Naive thymus-derived CD4-positive, alpha-beta T cell (primary cell): ENCODE measurements around the gene IL4R. TPM values are rescaled to one million over a fixed set of nuclear protein-coding genes. Genes with fewer than 3 reads are reported as not detected.
"Not testable (repeated sequence)": the region's sequence is repeated elsewhere in the genome, so short reads cannot be mapped to it uniquely, and the experiment has no call there.

Experiments
- ATAC-seq: fragments of 150-1000 bp; cut with Tn5 transposase; 2 replicates; pipeline ENCODE4 v1.10.0; 2021; ENCODE audit warnings: mild to moderate bottlenecking, moderate library complexity
- CTCF ChIA-PET: fragments of 350-600 bp; sonication (Branson Sonifier 250); formaldehyde crosslinking; loops from one replicate; lab custom pipeline; 2021; ENCODE audit warnings: antibody characterized with exemption; lab: Charles Lee
- POLR2A ChIA-PET: fragments of 350-600 bp; sonication (Branson Sonifier 250); formaldehyde crosslinking; loops from one replicate; lab custom pipeline; 2021; ENCODE audit warnings: antibody characterized with exemption, inconsistent platforms; lab: Charles Lee
- DNase-seq, 9 donors: peaks; one replicate each; pipeline versions ENCODE4 v3.0.0 to v3.0.0-alpha.2; 2020 to 2022; ENCODE audit warnings: mixed read lengths in 1 of 9
- H3K27ac ChIP-seq: one replicate; pipeline ENCODE4 v1.7.0; 2013; ENCODE audit warnings: mild to moderate bottlenecking, low read depth, low read length, moderate library complexity
- H3K27me3 ChIP-seq, 2 donors: one replicate each; pipeline ENCODE4 v1.7.0; 2013; ENCODE audit warnings: low read length in 2 of 2, mild to moderate bottlenecking in 2 of 2, moderate library complexity in 2 of 2; ENCODE audit not compliant: control insufficient read depth in 2 of 2, insufficient read depth in 2 of 2
- H3K36me3 ChIP-seq, 3 experiments: 1 replicate in 2 of 3; 2 replicates in 1 of 3; pipeline ENCODE4 v1.7.0; 2013; ENCODE audit warnings: low read length in 3 of 3, mild to moderate bottlenecking in 3 of 3, moderate library complexity in 1 of 3; ENCODE audit not compliant: insufficient read depth in 3 of 3, control insufficient read depth in 2 of 3
- H3K4me1 ChIP-seq, 2 donors: one replicate each; pipeline ENCODE4 v1.7.0; 2013; ENCODE audit warnings: low read length in 2 of 2, mild to moderate bottlenecking in 2 of 2, moderate library complexity in 1 of 2; ENCODE audit not compliant: control insufficient read depth in 2 of 2, insufficient read depth in 2 of 2
- H3K4me3 ChIP-seq: 2 replicates; pipeline ENCODE4 v1.7.0; 2013; ENCODE audit warnings: mild to moderate bottlenecking, low read length
- H3K9me3 ChIP-seq, 3 experiments: 1 replicate in 2 of 3; 2 replicates in 1 of 3; pipeline ENCODE4 v1.7.0; 2013; ENCODE audit warnings: low read length in 3 of 3; ENCODE audit not compliant: control insufficient read depth in 2 of 3
- H3K27ac Mint-ChIP-seq, 9 donors: one replicate each; pipeline ENCODE4 v1.8.0; 2020 to 2022; ENCODE audit warnings: mixed read lengths in 9 of 9, mild to moderate bottlenecking in 8 of 9, moderate library complexity in 5 of 9, inconsistent platforms in 2 of 9
- H3K27me3 Mint-ChIP-seq, 5 donors: one replicate each; pipeline ENCODE4 v1.8.0; 2021 to 2022; ENCODE audit warnings: mixed read lengths in 5 of 5, mild to moderate bottlenecking in 1 of 5
- H3K36me3 Mint-ChIP-seq, 5 donors: one replicate each; pipeline ENCODE4 v1.8.0; 2020 to 2022; ENCODE audit warnings: mixed read lengths in 5 of 5, mild to moderate bottlenecking in 3 of 5, inconsistent platforms in 1 of 5
- H3K4me1 Mint-ChIP-seq, 7 donors: one replicate each; pipeline ENCODE4 v1.8.0; 2020 to 2022; ENCODE audit warnings: mixed read lengths in 7 of 7, mild to moderate bottlenecking in 3 of 7, inconsistent platforms in 1 of 7
- H3K4me3 Mint-ChIP-seq, 10 donors: one replicate each; pipeline ENCODE4 v1.8.0; 2020 to 2022; ENCODE audit warnings: mild to moderate bottlenecking in 10 of 10, mixed read lengths in 10 of 10, moderate library complexity in 6 of 10, inconsistent platforms in 2 of 10
- H3K9me3 Mint-ChIP-seq, 11 donors: one replicate each; pipeline ENCODE4 v1.8.0; 2020 to 2022; ENCODE audit warnings: mixed read lengths in 11 of 11, mild to moderate bottlenecking in 4 of 11, inconsistent platforms in 1 of 11, moderate library complexity in 1 of 11
- intact Hi-C, 2 donors: fragments of 100-400 bp; cut with micrococcal nuclease; formaldehyde crosslinking; loops; one replicate each; pipeline ENCODE4 v1.15.1; 2023
- polyA plus RNA-seq, 2 donors: library from polyadenylated mRNA; unstranded; fragments of 300-500 nt; fragmentation: Illumina TruSeq; gene quantifications; one replicate each; pipeline ENCODE4 v1.2.3, GENCODE V29; 2021
- total RNA-seq, 6 experiments: library from RNA in 5 of 6; stranded (reverse) in 5 of 6; gene quantifications; 1 replicate in 5 of 6; 2 replicates in 1 of 6; pipeline ENCODE4 v1.2.3 and lab custom pipeline; 2021 to 2026

Gene IL4R
- total and polyA plus RNA-seq, 7 experiments from 2014 or later, result 99.8 to 498 (median 176) TPM

DNA sequence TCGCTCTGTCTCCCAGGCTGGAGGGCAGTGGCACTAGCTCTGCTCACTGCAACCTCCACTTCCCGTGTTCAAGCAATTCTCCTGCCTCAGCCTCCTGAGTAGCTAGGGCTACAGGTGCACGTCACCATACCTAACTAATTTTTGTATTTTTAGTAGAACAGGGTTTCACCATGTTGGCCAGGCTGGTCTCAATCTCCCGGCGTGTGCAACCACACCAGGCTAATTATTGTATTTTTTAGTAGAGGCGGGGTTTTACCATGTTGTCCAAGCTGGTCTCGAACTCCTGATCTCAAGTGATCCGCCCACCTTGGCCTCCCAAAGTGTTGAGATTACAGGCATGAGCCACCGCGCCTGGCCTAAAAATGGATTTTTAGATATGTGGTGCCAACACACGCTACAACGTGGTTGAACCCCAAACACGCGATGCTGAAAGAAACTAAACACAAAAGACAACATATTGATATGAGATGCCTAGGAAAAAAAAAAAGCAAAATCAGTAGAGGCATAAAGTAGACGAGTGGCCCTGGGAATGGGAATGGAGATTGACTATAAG, 84.6 kb downstream of the IL4R start:
- H3K4me3 Mint-ChIP-seq, ATAC-seq, H3K9me3 ChIP-seq, H3K4me3 ChIP-seq, H3K36me3 ChIP-seq, H3K27me3 ChIP-seq, H3K27me3 Mint-ChIP-seq, DNase-seq, intact Hi-C loops, H3K27ac ChIP-seq: not testable (repeated sequence)
- CTCF ChIA-PET, result interaction anchor here (0.6 kb wide), 1 partner anchor 15 kb away, joined by 3 read pairs; no protein-coding TSS in a partner anchor
- H3K9me3 Mint-ChIP-seq, result peaks cover 2 to 23% (median 13%) of the 10 kb centered on the region in 11 donors
- H3K4me1 ChIP-seq, result peaks cover 10 to 14% of the 10 kb centered on the region in 2 donors
- H3K4me1 Mint-ChIP-seq, result peaks cover 6 to 48% (median 44%) of the 10 kb centered on the region in 7 donors
- H3K27ac Mint-ChIP-seq, result peak overlapping the region in 3 of 9 donors; percentile 39 to 75 (median 72)
- POLR2A ChIA-PET, result interaction anchor here (0.6 to 2.1 kb wide), 4 partner anchors 10 to 221 kb away, joined by 3 to 7 read pairs (median 4); no protein-coding TSS in a partner anchor
- H3K36me3 Mint-ChIP-seq, result peaks cover 3 to 28% (median 5%) of the 10 kb centered on the region in 5 donors

DNA sequence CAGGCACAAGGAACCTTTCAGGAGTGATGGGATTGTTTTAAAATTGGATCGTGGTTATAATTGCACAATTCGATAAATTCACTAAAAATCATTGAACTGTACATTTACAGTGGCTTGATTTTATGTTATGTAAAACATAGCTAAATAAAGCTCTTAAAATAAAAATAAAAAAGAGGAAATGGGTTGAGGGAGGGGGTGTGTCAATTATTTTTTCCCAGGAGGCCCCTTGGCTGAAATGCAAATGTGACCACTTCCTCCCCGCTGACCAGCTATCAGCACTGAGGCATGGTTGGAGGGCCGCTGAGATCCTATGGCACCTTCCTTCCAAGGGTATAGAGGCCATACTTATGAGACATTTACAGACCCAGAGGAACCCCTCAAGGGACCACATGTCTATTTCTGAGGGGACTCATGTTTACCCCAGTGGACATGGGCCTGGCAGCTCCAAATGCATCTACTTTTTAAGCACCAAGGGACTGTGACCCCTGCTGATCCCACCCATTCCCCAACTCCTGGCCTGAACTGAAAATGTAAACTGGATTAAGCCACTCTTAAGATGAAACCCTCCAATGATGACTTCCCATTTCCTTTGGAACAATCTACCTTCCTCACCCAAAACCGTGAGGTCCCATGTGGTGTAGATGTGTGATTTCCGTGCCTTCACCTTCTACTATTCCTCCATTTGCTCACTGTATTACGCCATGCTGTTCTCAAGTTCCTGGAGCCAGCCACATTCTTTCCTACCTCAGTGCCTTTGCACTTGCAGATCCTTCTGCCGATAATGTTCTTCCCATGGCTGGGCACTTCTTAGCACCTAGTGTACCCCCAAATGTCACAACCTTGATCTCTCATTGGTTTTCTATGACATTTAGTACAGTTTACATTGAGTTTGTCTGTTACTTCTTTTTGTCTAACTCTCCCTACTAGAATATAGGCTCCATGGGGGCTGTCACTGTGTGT, 85.4 kb downstream of the IL4R start:
- Histone ChIP-seq H3K9me3 (no peaks in the 10 kb centered on the region), H3K27ac (no peak overlapping the region), H3K27me3 (no peaks in the 10 kb centered on the region), H3K4me3 (no peak overlapping the region), H3K36me3 (peaks cover 0 to 6% (median 0%) of the 10 kb centered on the region in 3 experiments), H3K4me1 (peaks cover 14 to 21% of the 10 kb centered on the region in 2 donors)
- no peak for DNase-seq
- peaks cover 9 to 54% (median 48%) of the 10 kb centered on the region in 7 donors for H3K4me1 Mint-ChIP-seq
- peaks cover 3 to 22% (median 5%) of the 10 kb centered on the region in 5 donors for H3K36me3 Mint-ChIP-seq
- H3K9me3 Mint-ChIP-seq, result peaks cover 0 to 15% (median 11%) of the 10 kb centered on the region in 11 donors
- intact Hi-C loops, result no loop called here
- ChIA-PET POLR2A (interaction anchor here (0.6 to 5.0 kb wide), 7 partner anchors 8 to 222 kb away, joined by 3 to 24 read pairs (median 4); no protein-coding TSS in a partner anchor), CTCF (no interaction called here)
- H3K27ac Mint-ChIP-seq, result peak overlapping the region in 6 of 9 donors; percentile 3 to 75 (median 51)
- H3K4me3 Mint-ChIP-seq, result no peak overlapping the region
- H3K27me3 Mint-ChIP-seq, result no peaks in the 10 kb centered on the region
- no peak for ATAC-seq

DNA sequence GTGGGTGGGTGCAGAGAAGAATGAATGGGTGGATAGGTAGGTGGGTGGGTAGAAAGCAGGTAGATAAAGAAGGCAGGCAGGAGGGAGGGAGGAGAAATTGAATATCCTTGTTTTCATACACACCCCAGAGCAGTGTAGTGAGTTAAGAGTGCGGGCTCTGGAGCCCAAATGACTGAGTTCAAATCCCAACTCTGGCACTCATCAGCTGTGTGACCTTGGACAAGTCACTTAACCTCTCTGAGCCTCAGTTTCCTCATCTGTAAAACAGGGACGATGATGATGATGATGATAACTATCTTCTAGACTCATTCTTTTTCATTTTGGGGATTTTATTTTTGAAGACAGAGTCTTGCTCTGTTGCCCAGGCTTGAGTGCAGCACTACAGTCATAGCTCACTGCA, 86.2 kb downstream of the IL4R start:
- DNase-seq (no peak), ATAC-seq (no peak)
- Histone ChIP-seq H3K4me1 (peaks cover 21 to 26% of the 10 kb centered on the region in 2 donors), H3K36me3 (peaks cover 0 to 6% (median 0%) of the 10 kb centered on the region in 3 experiments), H3K27ac (no peak overlapping the region), H3K4me3 (no peak overlapping the region), H3K9me3 (no peaks in the 10 kb centered on the region), H3K27me3 (no peaks in the 10 kb centered on the region)
- POLR2A ChIA-PET, result interaction anchor here (1.1 to 8.6 kb wide), 5 partner anchors 9 to 33 kb away, joined by 3 to 63 read pairs (median 24); no protein-coding TSS in a partner anchor
- CTCF ChIA-PET, result interaction anchor here (0.9 kb wide), 1 partner anchor 117 kb away, joined by 3 read pairs; no protein-coding TSS in a partner anchor
- H3K4me3 Mint-ChIP-seq, result no peak overlapping the region
- H3K36me3 Mint-ChIP-seq, result peaks cover 0 to 20% (median 3%) of the 10 kb centered on the region in 5 donors
- peak overlapping the region in 7 of 9 donors; percentile 3 to 98 (median 26) for H3K27ac Mint-ChIP-seq
- intact Hi-C loops, result no loop called here
- H3K27me3 Mint-ChIP-seq, result no peaks in the 10 kb centered on the region
- H3K4me1 Mint-ChIP-seq, result peaks cover 9 to 57% (median 53%) of the 10 kb centered on the region in 7 donors
- peaks cover 0 to 7% (median 5%) of the 10 kb centered on the region in 11 donors for H3K9me3 Mint-ChIP-seq

DNA sequence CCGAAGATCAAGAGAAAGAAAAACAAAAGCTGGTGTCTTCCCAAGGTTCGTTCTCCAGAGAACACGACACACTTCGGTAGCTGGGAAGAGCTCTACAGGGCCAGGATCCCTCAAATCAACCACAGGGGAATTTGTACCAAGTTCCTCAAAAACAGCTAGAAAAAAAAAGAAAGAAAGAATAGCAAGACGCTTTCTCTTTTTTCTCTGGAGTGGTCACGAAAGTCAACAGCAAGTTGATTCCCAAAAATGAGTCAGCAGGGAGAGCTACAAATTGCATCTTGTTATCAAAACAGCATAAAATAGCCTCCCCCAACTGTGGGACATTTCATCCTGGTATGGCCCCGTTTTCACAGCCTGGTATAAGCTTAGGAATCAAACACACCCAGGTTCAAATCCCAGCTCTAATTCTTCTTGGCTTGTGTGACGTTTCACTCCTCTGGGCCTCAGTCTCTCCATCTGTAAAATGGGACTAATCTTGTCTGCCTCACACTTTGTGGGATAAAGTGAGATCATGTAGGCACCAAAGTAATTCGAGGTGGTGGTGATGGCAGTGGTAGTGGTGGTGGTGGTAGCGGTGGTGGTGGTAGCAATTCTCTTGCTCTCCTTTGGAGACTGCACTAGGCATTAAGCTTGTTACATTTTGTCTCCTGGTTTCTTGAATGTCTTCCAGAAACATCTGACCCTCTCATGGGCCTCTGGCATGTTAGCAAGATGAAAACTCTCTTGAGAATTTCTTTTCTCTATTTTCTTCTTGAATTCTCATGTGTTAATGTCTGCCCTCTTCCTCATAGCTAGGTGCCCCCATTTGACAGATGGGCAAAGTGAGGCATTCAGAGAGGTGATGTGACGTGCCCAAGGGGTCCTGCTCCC, 87.2 kb downstream of the IL4R start:
- H3K4me3 Mint-ChIP-seq, result peak overlapping the region; percentile 47 to 99 (median 96)
- intact Hi-C loops, result no loop called here
- DNase-seq (no peak), ATAC-seq (no peak)
- no peaks in the 10 kb centered on the region for H3K27me3 Mint-ChIP-seq
- H3K36me3 Mint-ChIP-seq, result peaks cover 0 to 15% (median 3%) of the 10 kb centered on the region in 5 donors
- peaks cover 13 to 66% (median 60%) of the 10 kb centered on the region in 7 donors for H3K4me1 Mint-ChIP-seq
- Histone ChIP-seq H3K36me3 (peaks cover 0 to 6% (median 0%) of the 10 kb centered on the region in 3 experiments), H3K27me3 (no peaks in the 10 kb centered on the region), H3K9me3 (no peaks in the 10 kb centered on the region), H3K4me3 (no peak overlapping the region), H3K27ac (no peak overlapping the region), H3K4me1 (peaks cover 28 to 34% of the 10 kb centered on the region in 2 donors)
- H3K9me3 Mint-ChIP-seq, result peaks cover 0 to 4% (median 0%) of the 10 kb centered on the region in 11 donors
- peak overlapping the region; percentile 45 to 98 (median 97) for H3K27ac Mint-ChIP-seq
- ChIA-PET POLR2A (interaction anchor here (0.6 to 8.6 kb wide), 18 partner anchors 10 to 166 kb away, joined by 3 to 63 read pairs (median 5); no protein-coding TSS in a partner anchor), CTCF (interaction anchor here (0.7 to 0.9 kb wide), 3 partner anchors 26 to 141 kb away, joined by 3 read pairs; no protein-coding TSS in a partner anchor)

DNA sequence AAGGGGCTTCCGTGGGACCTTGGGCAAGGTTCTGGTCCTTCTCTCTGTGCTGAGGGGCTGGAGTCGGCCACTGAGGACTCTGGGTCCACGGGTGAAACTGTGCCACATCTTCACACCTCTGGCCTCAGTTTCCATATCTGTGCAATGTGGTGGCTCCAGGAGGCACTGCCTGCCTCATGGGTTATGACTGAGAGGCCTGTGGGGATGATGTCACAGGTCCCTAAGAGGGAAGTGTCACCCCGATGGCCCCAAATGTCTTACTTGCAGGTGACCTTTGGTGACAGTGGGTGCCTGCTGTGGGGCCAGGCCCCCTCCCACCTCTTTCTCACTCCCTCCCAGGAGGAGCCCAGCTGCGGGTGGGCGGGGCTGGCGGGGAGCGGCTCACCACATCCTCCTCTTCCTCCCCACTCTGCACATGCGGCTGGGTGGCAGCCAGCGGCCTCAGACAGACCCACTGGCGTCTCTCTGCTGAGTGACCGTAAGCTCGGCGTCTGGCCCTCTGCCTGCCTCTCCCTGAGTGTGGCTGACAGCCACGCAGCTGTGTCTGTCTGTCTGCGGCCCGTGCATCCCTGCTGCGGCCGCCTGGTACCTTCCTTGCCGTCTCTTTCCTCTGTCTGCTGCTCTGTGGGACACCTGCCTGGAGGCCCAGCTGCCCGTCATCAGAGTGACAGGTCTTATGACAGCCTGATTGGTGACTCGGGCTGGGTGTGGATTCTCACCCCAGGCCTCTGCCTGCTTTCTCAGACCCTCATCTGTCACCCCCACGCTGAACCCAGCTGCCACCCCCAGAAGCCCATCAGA, 88.2 kb downstream of the IL4R start, which contains the start of gene IL21R:
IL21R (plus strand) TSS at position 407 of the 801 bp plus-strand sequence. CDS start 27,898 bp downstream, outside the sequence.
- H3K4me3 ChIP-seq, result peak within 1 kb of the TSS; percentile 88
- H3K27ac ChIP-seq, result peak within 1 kb of the TSS; percentile 91
- peak within 1 kb of the TSS; percentile 76 to 99 (median 98) for H3K4me3 Mint-ChIP-seq
- H3K27me3 ChIP-seq, result no peaks in the 10 kb centered on the region
- H3K9me3 Mint-ChIP-seq, result peaks cover 0 to 3% (median 0%) of the 10 kb centered on the region in 11 donors
- peak within 1 kb of the TSS; percentile 89 to 99 (median 98) for H3K27ac Mint-ChIP-seq
- peaks cover 38 to 44% of the 10 kb centered on the region in 2 donors for H3K4me1 ChIP-seq
- H3K36me3 Mint-ChIP-seq, result peaks cover 0 to 20% (median 4%) of the 10 kb centered on the region in 5 donors
- no peaks in the 10 kb centered on the region for H3K27me3 Mint-ChIP-seq
- POLR2A ChIA-PET, result interaction anchor here (0.6 to 8.6 kb wide), 20 partner anchors 8 to 735 kb away, joined by 3 to 63 read pairs (median 6); no protein-coding TSS in a partner anchor
- peak; percentile 72 to 91 (median 87) for DNase-seq
- ATAC-seq, result peak; percentile 91
- H3K9me3 ChIP-seq, result no peaks in the 10 kb centered on the region
- peaks cover 23 to 75% (median 70%) of the 10 kb centered on the region in 7 donors for H3K4me1 Mint-ChIP-seq
- peaks cover 0 to 6% (median 0%) of the 10 kb centered on the region in 3 experiments for H3K36me3 ChIP-seq
- CTCF ChIA-PET, result interaction anchor here (0.6 to 0.9 kb wide), 4 partner anchors 11 to 256 kb away, joined by 3 to 5 read pairs (median 3); no protein-coding TSS in a partner anchor
- intact Hi-C loops, result loop anchor here (1.0 to 2.0 kb wide), 12 partner anchors 11 to 199 kb away; partner anchors contain the start of gene KDM8 (in 1 of the 2)
